ENCODE data around the gene SPSB4.

The SPSB4 gene

DNA sequence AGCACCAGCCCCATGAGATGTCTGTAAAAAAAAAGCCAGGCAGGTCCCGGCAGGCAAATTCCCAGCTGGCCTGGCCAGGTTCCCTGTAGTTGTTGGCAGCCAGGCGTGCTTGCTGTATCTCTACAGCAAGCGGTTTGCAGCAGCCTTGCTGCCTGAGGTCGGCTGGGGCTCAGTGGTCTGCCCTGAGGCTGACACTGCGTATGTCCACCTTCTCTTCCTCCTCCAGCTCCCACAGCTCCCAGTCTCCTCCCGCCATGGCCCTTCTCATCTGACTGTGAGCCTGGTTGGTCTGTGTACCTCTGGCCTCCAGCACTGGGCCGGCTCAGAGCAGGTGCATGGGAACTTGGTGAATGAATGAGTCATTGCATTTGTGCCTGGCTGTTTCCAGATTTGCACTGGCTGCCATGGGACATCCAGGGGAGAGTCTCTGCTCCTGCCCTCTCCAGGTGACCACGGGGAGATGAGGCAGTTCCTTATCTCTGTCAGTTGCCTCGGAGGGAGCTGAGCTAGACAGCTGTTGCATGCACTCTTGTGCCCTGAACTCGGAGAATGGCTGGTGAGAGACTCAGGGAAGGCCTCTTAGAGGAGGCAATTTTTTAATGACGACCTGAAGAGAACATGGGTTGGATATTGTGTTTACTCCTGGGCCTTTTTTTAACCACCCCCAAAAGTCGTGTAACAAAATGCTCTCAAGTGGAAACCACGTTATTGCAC, 43.0 kb downstream of the SPSB4 start:
- Histone ChIP-seq H3K36me3 (ENCODE audit: control insufficient read depth in 2 of 2, insufficient read depth in 2 of 2, low read length in 2 of 2) (no peaks in the 10 kb centered on the region), H3K27me3 (ENCODE audit: control insufficient read depth in 2 of 2, insufficient read depth in 2 of 2, low read length in 2 of 2) (peaks cover 0 to 2% of the 10 kb centered on the region in 2 donors), H3K4me1 (ENCODE audit: control insufficient read depth in 2 of 2, insufficient read depth in 2 of 2, low read length in 2 of 2) (peaks cover 3 to 6% of the 10 kb centered on the region in 2 donors), H3K9ac (ENCODE audit: low read depth in 1 of 2, low read length in 2 of 2) (no peak overlapping the region), H3K9me3 (ENCODE audit: control insufficient read depth in 2 of 2, low read length in 2 of 2) (no peaks in the 10 kb centered on the region), H3K4me3 (ENCODE audit: low read length in 2 of 2) (no peak overlapping the region), H3K27ac (ENCODE audit: low read depth in 2 of 2, low read length in 2 of 2) (no peak overlapping the region)

DNA sequence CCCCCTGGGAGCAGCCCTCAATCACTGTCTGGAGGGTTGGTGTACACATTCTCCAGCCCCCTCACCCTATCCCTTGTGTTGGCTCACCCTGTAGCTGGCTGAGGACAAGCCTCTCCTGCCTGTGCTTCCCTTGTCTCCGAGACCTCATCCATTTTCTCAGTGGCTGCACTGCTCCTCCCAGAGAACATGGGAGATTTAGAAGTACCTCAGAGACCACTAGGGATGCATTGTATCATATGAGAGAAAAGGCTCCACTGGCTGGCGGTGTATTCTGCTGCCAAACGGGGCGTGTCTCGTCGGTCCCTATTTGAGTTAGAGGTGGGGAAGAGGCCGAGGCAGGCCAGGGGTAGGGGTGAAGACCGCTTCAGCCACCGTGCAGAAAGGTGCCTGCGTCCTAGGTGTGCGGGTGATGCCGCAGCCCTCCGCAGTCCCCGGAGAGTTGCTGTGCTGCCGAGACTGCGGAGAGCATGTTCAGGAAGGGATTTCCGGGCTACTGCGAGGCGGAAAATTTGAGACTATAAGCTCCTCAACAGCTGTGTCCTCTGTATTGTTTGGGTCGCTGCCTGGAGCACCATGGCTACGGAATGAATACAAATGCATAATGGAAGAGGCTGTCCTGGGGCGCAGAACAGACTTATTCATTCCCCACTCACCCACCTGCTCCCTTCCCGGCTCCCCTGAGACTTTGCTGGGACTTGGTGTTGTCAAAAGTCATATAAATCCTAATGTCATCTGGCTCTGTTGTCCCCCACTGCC, 43.8 kb downstream of the SPSB4 start:
- H3K9me3 ChIP-seq (ENCODE audit: control insufficient read depth in 2 of 2, low read length in 2 of 2) = no peaks in the 10 kb centered on the region
- no peak overlapping the region for H3K9ac ChIP-seq (ENCODE audit: low read depth in 1 of 2, low read length in 2 of 2)
- no peaks in the 10 kb centered on the region for H3K36me3 ChIP-seq (ENCODE audit: control insufficient read depth in 2 of 2, insufficient read depth in 2 of 2, low read length in 2 of 2)
- H3K4me3 ChIP-seq (ENCODE audit: low read length in 2 of 2) = peak overlapping the region; percentile 1 to 49
- peak overlapping the region in 1 of 2 donors; percentile 6 for H3K27ac ChIP-seq (ENCODE audit: low read depth in 2 of 2, low read length in 2 of 2)
- peaks cover 0 to 2% of the 10 kb centered on the region in 2 donors for H3K27me3 ChIP-seq (ENCODE audit: control insufficient read depth in 2 of 2, insufficient read depth in 2 of 2, low read length in 2 of 2)
- H3K4me1 ChIP-seq (ENCODE audit: control insufficient read depth in 2 of 2, insufficient read depth in 2 of 2, low read length in 2 of 2) = peaks cover 3 to 6% of the 10 kb centered on the region in 2 donors

DNA sequence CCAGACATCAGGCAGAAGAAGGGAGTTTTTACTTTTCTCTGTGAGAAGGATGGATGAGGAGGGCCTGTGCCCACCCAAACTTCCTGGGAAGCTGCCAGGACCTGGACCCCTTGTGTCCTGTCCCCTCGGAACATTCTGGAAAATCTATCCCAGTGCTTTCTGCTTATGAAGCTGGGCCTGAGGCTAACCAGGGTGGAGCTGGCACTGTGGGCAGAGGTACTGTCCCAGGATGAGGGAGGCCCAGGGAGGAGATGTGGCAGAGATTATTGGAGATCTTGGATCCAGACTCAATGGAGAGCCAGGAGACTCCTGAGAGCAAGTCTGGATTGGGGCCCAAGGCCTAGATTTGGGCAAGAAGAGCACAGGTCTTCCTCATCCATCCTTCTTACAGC, 44.4 kb downstream of the SPSB4 start:
- H3K9me3 ChIP-seq (ENCODE audit: control insufficient read depth in 2 of 2, low read length in 2 of 2) = no peaks in the 10 kb centered on the region
- peaks cover 0 to 2% of the 10 kb centered on the region in 2 donors for H3K27me3 ChIP-seq (ENCODE audit: control insufficient read depth in 2 of 2, insufficient read depth in 2 of 2, low read length in 2 of 2)
- no peak overlapping the region for H3K27ac ChIP-seq (ENCODE audit: low read depth in 2 of 2, low read length in 2 of 2)
- no peaks in the 10 kb centered on the region for H3K36me3 ChIP-seq (ENCODE audit: control insufficient read depth in 2 of 2, insufficient read depth in 2 of 2, low read length in 2 of 2)
- H3K9ac ChIP-seq (ENCODE audit: low read depth in 1 of 2, low read length in 2 of 2) = no peak overlapping the region
- H3K4me3 ChIP-seq (ENCODE audit: low read length in 2 of 2) = no peak overlapping the region
- H3K4me1 ChIP-seq (ENCODE audit: control insufficient read depth in 2 of 2, insufficient read depth in 2 of 2, low read length in 2 of 2) = peaks cover 3 to 6% of the 10 kb centered on the region in 2 donors

DNA sequence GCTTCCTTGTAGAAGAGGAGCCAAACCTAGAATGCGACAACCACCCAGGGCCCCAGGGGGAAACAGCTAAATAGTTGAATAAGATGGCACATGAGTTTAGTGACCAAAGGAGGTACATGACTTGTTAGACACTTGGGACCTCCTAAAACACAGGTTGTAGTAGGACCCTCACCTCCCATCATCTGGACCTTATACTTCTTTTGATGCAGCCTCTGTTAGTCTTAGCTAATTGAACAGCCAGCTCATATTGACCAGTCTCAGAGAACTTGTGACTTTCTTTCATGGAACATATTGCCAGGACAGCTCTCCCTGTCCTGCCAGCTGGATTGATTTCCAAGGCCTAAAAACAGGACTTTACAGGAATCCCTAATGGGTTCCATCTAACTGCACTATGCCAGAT, 45.0 kb downstream of the SPSB4 start:
- Histone ChIP-seq H3K4me1 (ENCODE audit: control insufficient read depth in 2 of 2, insufficient read depth in 2 of 2, low read length in 2 of 2) (peaks cover 3 to 6% of the 10 kb centered on the region in 2 donors), H3K27me3 (ENCODE audit: control insufficient read depth in 2 of 2, insufficient read depth in 2 of 2, low read length in 2 of 2) (peaks cover 0 to 2% of the 10 kb centered on the region in 2 donors), H3K36me3 (ENCODE audit: control insufficient read depth in 2 of 2, insufficient read depth in 2 of 2, low read length in 2 of 2) (no peaks in the 10 kb centered on the region), H3K4me3 (ENCODE audit: low read length in 2 of 2) (no peak overlapping the region), H3K27ac (ENCODE audit: low read depth in 2 of 2, low read length in 2 of 2) (no peak overlapping the region), H3K9ac (ENCODE audit: low read depth in 1 of 2, low read length in 2 of 2) (no peak overlapping the region), H3K9me3 (ENCODE audit: control insufficient read depth in 2 of 2, low read length in 2 of 2) (no peaks in the 10 kb centered on the region)

DNA sequence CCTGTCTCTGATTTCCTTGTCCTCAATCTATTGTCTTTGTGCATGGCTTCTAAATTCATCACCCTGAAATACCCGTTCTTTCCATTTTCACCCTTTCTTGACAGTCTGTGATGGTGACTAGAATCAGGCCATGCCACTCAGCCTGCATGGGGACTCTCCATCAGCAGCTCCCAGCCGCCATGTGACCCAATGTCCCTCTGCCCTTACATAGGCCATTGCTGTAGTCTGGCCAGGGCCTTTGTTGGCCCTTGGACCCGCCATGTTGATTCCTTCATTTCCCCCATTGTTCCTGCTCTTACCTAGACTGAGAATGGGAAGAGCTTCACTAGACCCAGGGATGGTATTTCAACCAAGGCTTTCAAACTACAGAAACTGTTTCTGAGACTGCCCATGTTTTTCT, 45.8 kb downstream of the SPSB4 start:
- Histone ChIP-seq H3K9me3 (ENCODE audit: control insufficient read depth in 2 of 2, low read length in 2 of 2) (no peaks in the 10 kb centered on the region), H3K27ac (ENCODE audit: low read depth in 2 of 2, low read length in 2 of 2) (no peak overlapping the region), H3K4me3 (ENCODE audit: low read length in 2 of 2) (no peak overlapping the region), H3K27me3 (ENCODE audit: control insufficient read depth in 2 of 2, insufficient read depth in 2 of 2, low read length in 2 of 2) (peaks cover 0 to 2% of the 10 kb centered on the region in 2 donors), H3K36me3 (ENCODE audit: control insufficient read depth in 2 of 2, insufficient read depth in 2 of 2, low read length in 2 of 2) (no peaks in the 10 kb centered on the region), H3K9ac (ENCODE audit: low read depth in 1 of 2, low read length in 2 of 2) (no peak overlapping the region), H3K4me1 (ENCODE audit: control insufficient read depth in 2 of 2, insufficient read depth in 2 of 2, low read length in 2 of 2) (peaks cover 3 to 6% of the 10 kb centered on the region in 2 donors)

DNA sequence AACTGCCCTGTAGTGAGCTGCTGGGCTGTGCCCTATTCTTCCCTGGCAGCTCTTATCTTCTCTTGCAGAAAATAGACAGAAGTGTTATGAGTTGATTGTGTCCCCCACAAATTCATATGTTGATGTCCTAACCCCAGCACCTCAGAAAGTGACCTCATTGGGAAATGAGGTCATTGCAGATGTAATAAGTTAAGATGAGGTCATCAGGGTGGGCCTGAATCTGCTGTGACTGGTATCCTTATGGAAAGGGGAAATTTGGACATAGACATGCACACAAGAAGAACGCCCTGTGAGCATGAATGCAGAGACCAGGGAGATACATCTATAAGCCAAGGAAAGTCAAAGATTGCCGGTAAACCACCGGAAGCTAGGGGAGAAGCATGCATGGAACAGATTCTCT, 49.0 kb downstream of the SPSB4 start:
- peaks cover 3 to 6% of the 10 kb centered on the region in 2 donors for H3K4me1 ChIP-seq (ENCODE audit: control insufficient read depth in 2 of 2, insufficient read depth in 2 of 2, low read length in 2 of 2)
- no peaks in the 10 kb centered on the region for H3K9me3 ChIP-seq (ENCODE audit: control insufficient read depth in 2 of 2, low read length in 2 of 2)
- H3K9ac ChIP-seq (ENCODE audit: low read depth in 1 of 2, low read length in 2 of 2) = no peak overlapping the region
- H3K4me3 ChIP-seq (ENCODE audit: low read length in 2 of 2) = no peak overlapping the region
- no peaks in the 10 kb centered on the region for H3K36me3 ChIP-seq (ENCODE audit: control insufficient read depth in 2 of 2, insufficient read depth in 2 of 2, low read length in 2 of 2)
- H3K27ac ChIP-seq (ENCODE audit: low read depth in 2 of 2, low read length in 2 of 2) = no peak overlapping the region
- H3K27me3 ChIP-seq (ENCODE audit: control insufficient read depth in 2 of 2, insufficient read depth in 2 of 2, low read length in 2 of 2) = no peaks in the 10 kb centered on the region

DNA sequence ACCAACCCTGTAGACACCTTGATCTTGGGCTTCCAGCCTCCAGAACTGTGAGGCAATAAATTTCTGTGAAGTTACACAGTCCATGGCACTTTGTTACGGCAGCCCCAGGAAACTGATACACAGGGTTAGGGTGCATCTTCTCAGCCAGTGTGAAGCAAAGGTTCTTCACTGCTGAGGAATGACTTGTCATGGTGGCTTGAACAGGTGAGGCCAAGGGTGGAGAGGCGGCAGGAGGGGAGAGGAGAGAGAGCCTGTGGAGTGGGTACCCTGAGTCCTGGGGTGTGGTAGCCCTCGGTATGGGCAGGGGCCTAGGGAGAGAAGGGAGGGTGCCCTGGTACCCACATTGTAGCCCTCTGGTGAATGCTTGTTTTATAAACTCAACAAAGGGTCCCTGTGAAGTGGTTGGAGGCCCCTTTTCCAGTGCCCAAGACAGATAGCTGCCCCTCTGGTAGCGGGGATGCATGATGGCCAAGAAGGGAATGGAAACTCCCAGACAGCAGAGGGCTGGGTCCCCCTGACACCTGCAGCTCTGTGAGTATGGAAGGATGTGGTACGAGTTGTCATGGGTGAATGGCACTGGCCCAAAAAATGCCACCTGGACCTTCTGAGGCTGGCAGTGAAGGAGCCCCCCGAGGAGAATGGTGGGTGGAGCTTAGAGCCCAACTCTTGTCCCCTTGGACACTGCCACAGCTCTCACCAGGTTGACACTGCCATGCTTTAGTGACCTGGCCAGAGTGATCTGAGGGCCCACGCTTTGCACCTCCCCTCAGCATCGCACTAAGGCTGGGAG, 49.6 kb downstream of the SPSB4 start:
- H3K27ac ChIP-seq (ENCODE audit: low read depth in 2 of 2, low read length in 2 of 2) = no peak overlapping the region
- no peak overlapping the region for H3K9ac ChIP-seq (ENCODE audit: low read depth in 1 of 2, low read length in 2 of 2)
- H3K4me3 ChIP-seq (ENCODE audit: low read length in 2 of 2) = no peak overlapping the region
- no peaks in the 10 kb centered on the region for H3K27me3 ChIP-seq (ENCODE audit: control insufficient read depth in 2 of 2, insufficient read depth in 2 of 2, low read length in 2 of 2)
- no peaks in the 10 kb centered on the region for H3K9me3 ChIP-seq (ENCODE audit: control insufficient read depth in 2 of 2, low read length in 2 of 2)
- no peaks in the 10 kb centered on the region for H3K36me3 ChIP-seq (ENCODE audit: control insufficient read depth in 2 of 2, insufficient read depth in 2 of 2, low read length in 2 of 2)
- H3K4me1 ChIP-seq (ENCODE audit: control insufficient read depth in 2 of 2, insufficient read depth in 2 of 2, low read length in 2 of 2) = no peaks in the 10 kb centered on the region

DNA sequence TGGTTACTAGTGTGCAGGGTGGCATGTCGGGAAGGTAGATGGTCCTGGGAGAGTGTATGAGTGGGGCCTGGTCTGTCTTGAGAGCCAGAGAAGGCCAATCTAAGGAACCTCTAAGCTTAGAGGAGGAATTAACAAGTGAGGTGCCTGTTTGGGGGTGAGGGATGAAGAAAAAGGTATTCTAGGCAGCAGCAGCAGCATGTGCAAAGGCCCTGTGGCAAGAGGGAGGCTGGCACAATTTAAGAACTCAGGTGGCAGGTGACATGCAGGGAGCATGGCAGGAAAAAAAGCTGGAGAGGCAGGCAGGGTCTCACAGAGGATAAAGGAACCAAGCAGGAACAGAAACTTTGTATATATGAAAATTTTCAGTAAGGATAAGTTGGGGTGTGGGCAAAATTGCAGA, 51.2 kb downstream of the SPSB4 start:
- H3K9ac ChIP-seq (ENCODE audit: low read depth in 1 of 2, low read length in 2 of 2) = no peak overlapping the region
- H3K4me3 ChIP-seq (ENCODE audit: low read length in 2 of 2) = no peak overlapping the region
- H3K27ac ChIP-seq (ENCODE audit: low read depth in 2 of 2, low read length in 2 of 2) = no peak overlapping the region
- no peaks in the 10 kb centered on the region for H3K27me3 ChIP-seq (ENCODE audit: control insufficient read depth in 2 of 2, insufficient read depth in 2 of 2, low read length in 2 of 2)
- H3K4me1 ChIP-seq (ENCODE audit: control insufficient read depth in 2 of 2, insufficient read depth in 2 of 2, low read length in 2 of 2) = no peaks in the 10 kb centered on the region
- H3K9me3 ChIP-seq (ENCODE audit: control insufficient read depth in 2 of 2, low read length in 2 of 2) = no peaks in the 10 kb centered on the region
- H3K36me3 ChIP-seq (ENCODE audit: control insufficient read depth in 2 of 2, insufficient read depth in 2 of 2, low read length in 2 of 2) = no peaks in the 10 kb centered on the region

DNA sequence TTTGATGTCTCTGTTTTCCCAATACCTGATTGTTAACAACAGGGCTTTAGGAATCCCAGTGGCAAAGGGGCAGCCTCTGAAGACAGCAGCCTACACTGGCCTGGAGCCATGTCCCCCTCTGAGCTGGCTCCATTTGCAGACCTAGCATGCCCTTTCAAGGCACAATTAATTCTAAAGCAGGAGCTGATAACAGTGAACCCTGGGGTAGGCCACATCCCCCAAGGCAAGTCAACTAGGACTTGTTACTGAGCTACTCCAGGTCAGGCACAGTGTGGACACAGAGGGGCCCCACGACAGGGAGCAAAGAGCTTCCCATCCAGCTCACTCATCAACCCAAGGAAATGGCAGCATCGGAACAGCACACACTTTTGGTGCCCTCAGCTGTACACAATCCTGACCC, 51.9 kb downstream of the SPSB4 start:
- Histone ChIP-seq H3K9me3 (ENCODE audit: control insufficient read depth in 2 of 2, low read length in 2 of 2) (no peaks in the 10 kb centered on the region), H3K27me3 (ENCODE audit: control insufficient read depth in 2 of 2, insufficient read depth in 2 of 2, low read length in 2 of 2) (no peaks in the 10 kb centered on the region), H3K27ac (ENCODE audit: low read depth in 2 of 2, low read length in 2 of 2) (no peak overlapping the region), H3K4me3 (ENCODE audit: low read length in 2 of 2) (no peak overlapping the region), H3K9ac (ENCODE audit: low read depth in 1 of 2, low read length in 2 of 2) (no peak overlapping the region), H3K36me3 (ENCODE audit: control insufficient read depth in 2 of 2, insufficient read depth in 2 of 2, low read length in 2 of 2) (no peaks in the 10 kb centered on the region), H3K4me1 (ENCODE audit: control insufficient read depth in 2 of 2, insufficient read depth in 2 of 2, low read length in 2 of 2) (no peaks in the 10 kb centered on the region)

DNA sequence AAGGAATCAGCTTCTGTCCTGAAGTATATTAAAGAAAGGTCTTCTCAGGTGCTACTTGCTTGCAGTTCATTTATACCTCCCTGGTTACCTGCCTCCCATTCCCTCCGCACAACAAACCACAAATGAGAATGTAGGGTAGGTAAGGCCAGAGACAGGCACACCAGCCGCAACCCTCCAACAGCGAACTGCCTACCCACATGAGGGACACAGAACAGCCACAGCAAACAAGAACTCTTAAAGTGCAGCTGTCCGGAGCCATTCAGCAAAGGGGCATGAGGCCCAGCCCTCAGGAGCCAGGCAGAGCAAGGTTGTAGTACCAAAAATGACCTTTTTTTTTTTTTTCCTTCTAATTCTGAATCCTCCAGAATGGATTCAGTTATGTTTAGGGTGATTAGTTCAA, 52.4 kb downstream of the SPSB4 start:
- Histone ChIP-seq H3K9ac (ENCODE audit: low read depth in 1 of 2, low read length in 2 of 2) (no peak overlapping the region), H3K36me3 (ENCODE audit: control insufficient read depth in 2 of 2, insufficient read depth in 2 of 2, low read length in 2 of 2) (no peaks in the 10 kb centered on the region), H3K27me3 (ENCODE audit: control insufficient read depth in 2 of 2, insufficient read depth in 2 of 2, low read length in 2 of 2) (no peaks in the 10 kb centered on the region), H3K9me3 (ENCODE audit: control insufficient read depth in 2 of 2, low read length in 2 of 2) (no peaks in the 10 kb centered on the region), H3K27ac (ENCODE audit: low read depth in 2 of 2, low read length in 2 of 2) (no peak overlapping the region), H3K4me1 (ENCODE audit: control insufficient read depth in 2 of 2, insufficient read depth in 2 of 2, low read length in 2 of 2) (no peaks in the 10 kb centered on the region), H3K4me3 (ENCODE audit: low read length in 2 of 2) (no peak overlapping the region)

Measured in mucosa of rectum (tissue), 2 donors.